Measurements from ENCODE around the gene SAA4.
"Not testable (repeated sequence)": the region's sequence is repeated elsewhere in the genome, so short reads cannot be mapped to it uniquely, and the experiment has no call there.

The SAA4 gene

GRCh38 chr11:18236664-18237356 is at the start of gene SAA4:
SAA4 (minus strand) TSS chr11:18236802; CDS start chr11:18235926, 876 bp downstream.
- H3K27ac ChIP-seq (ENCODE audit: low read depth, low read length) = no peak within 1 kb of the TSS
- H3K9ac ChIP-seq (ENCODE audit: low read length) = no peak within 1 kb of the TSS
- no peaks in the 10 kb centered on the region for H3K36me3 ChIP-seq (ENCODE audit: control insufficient read depth, insufficient read depth, low read length)
- H3K27me3 ChIP-seq (ENCODE audit: control insufficient read depth, insufficient read depth, low read length) = no peaks in the 10 kb centered on the region
- no peak within 1 kb of the TSS for H3K4me3 ChIP-seq (ENCODE audit: low read length)
- no peaks in the 10 kb centered on the region for H3K4me1 ChIP-seq (ENCODE audit: control insufficient read depth, insufficient read depth, low read length)

- Histone ChIP-seq H3K4me3 (ENCODE audit: low read length) (no peak overlapping the region), H3K27ac (ENCODE audit: low read depth, low read length) (no peak overlapping the region), H3K9ac (ENCODE audit: low read length) (no peak overlapping the region), H3K27me3 (ENCODE audit: control insufficient read depth, insufficient read depth, low read length) (no peaks in the 10 kb centered on the region), H3K4me1 (ENCODE audit: control insufficient read depth, insufficient read depth, low read length) (no peaks in the 10 kb centered on the region), H3K36me3 (ENCODE audit: control insufficient read depth, insufficient read depth, low read length) (peaks cover 8% of the 10 kb centered on the region)
These were observed 49.2 kb upstream of the SAA4 start for GRCh38 chr11:18285841-18286240.

- H3K9ac ChIP-seq (ENCODE audit: low read length) = no peak overlapping the region
- H3K27me3 ChIP-seq (ENCODE audit: control insufficient read depth, insufficient read depth, low read length) = no peaks in the 10 kb centered on the region
- peaks cover 8% of the 10 kb centered on the region for H3K36me3 ChIP-seq (ENCODE audit: control insufficient read depth, insufficient read depth, low read length)
- H3K4me3 ChIP-seq (ENCODE audit: low read length) = no peak overlapping the region
- no peak overlapping the region for H3K27ac ChIP-seq (ENCODE audit: low read depth, low read length)
- H3K4me1 ChIP-seq (ENCODE audit: control insufficient read depth, insufficient read depth, low read length) = no peaks in the 10 kb centered on the region
These were observed 46.0 kb upstream of the SAA4 start for GRCh38 chr11:18282626-18283025.

- no peak overlapping the region for H3K27ac ChIP-seq (ENCODE audit: low read depth, low read length)
- peaks cover 5% of the 10 kb centered on the region for H3K36me3 ChIP-seq (ENCODE audit: control insufficient read depth, insufficient read depth, low read length)
- H3K4me3 ChIP-seq (ENCODE audit: low read length) = no peak overlapping the region
- no peaks in the 10 kb centered on the region for H3K4me1 ChIP-seq (ENCODE audit: control insufficient read depth, insufficient read depth, low read length)
- no peaks in the 10 kb centered on the region for H3K27me3 ChIP-seq (ENCODE audit: control insufficient read depth, insufficient read depth, low read length)
- H3K9ac ChIP-seq (ENCODE audit: low read length) = no peak overlapping the region
These were observed 43.9 kb upstream of the SAA4 start for GRCh38 chr11:18280438-18281045.

GRCh38 chr11:18277565-18278271 is 41.1 kb upstream of the SAA4 start:
- Histone ChIP-seq H3K4me3 (ENCODE audit: low read length) (no peak overlapping the region), H3K27me3 (ENCODE audit: control insufficient read depth, insufficient read depth, low read length) (no peaks in the 10 kb centered on the region), H3K4me1 (ENCODE audit: control insufficient read depth, insufficient read depth, low read length) (no peaks in the 10 kb centered on the region), H3K9ac (ENCODE audit: low read length) (no peak overlapping the region), H3K36me3 (ENCODE audit: control insufficient read depth, insufficient read depth, low read length) (peaks cover 2% of the 10 kb centered on the region), H3K27ac (ENCODE audit: low read depth, low read length) (no peak overlapping the region)

- no peak overlapping the region for H3K9ac ChIP-seq (ENCODE audit: low read length)
These were observed 34.6 kb upstream of the SAA4 start for GRCh38 chr11:18271206-18271605.

GRCh38 chr11:18270102-18270501 is 33.5 kb upstream of the SAA4 start:
- no peaks in the 10 kb centered on the region for H3K27me3 ChIP-seq (ENCODE audit: control insufficient read depth, insufficient read depth, low read length)
- H3K36me3 ChIP-seq (ENCODE audit: control insufficient read depth, insufficient read depth, low read length) = no peaks in the 10 kb centered on the region
- H3K27ac ChIP-seq (ENCODE audit: low read depth, low read length) = no peak overlapping the region
- no peak overlapping the region for H3K4me3 ChIP-seq (ENCODE audit: low read length)
- no peaks in the 10 kb centered on the region for H3K4me1 ChIP-seq (ENCODE audit: control insufficient read depth, insufficient read depth, low read length)
- no peak overlapping the region for H3K9ac ChIP-seq (ENCODE audit: low read length)

More at GRCh38 chr11:18271206-18271605, 34.6 kb upstream of the SAA4 start:
- Histone ChIP-seq H3K36me3 (ENCODE audit: control insufficient read depth, insufficient read depth, low read length) (no peaks in the 10 kb centered on the region), H3K4me3 (ENCODE audit: low read length) (no peak overlapping the region), H3K4me1 (ENCODE audit: control insufficient read depth, insufficient read depth, low read length) (no peaks in the 10 kb centered on the region), H3K27ac (ENCODE audit: low read depth, low read length) (no peak overlapping the region), H3K27me3 (ENCODE audit: control insufficient read depth, insufficient read depth, low read length) (no peaks in the 10 kb centered on the region)

GRCh38 chr11:18269252-18269651 is 32.6 kb upstream of the SAA4 start:
- not testable (repeated sequence) for H3K27me3 ChIP-seq (ENCODE audit: control insufficient read depth, insufficient read depth, low read length); H3K9ac ChIP-seq (ENCODE audit: low read length); H3K4me1 ChIP-seq (ENCODE audit: control insufficient read depth, insufficient read depth, low read length); H3K27ac ChIP-seq (ENCODE audit: low read depth, low read length); H3K36me3 ChIP-seq (ENCODE audit: control insufficient read depth, insufficient read depth, low read length); H3K4me3 ChIP-seq (ENCODE audit: low read length)

- H3K4me1 ChIP-seq (ENCODE audit: control insufficient read depth, insufficient read depth, low read length); H3K36me3 ChIP-seq (ENCODE audit: control insufficient read depth, insufficient read depth, low read length); H3K27ac ChIP-seq (ENCODE audit: low read depth, low read length); H3K27me3 ChIP-seq (ENCODE audit: control insufficient read depth, insufficient read depth, low read length); H3K4me3 ChIP-seq (ENCODE audit: low read length); H3K9ac ChIP-seq (ENCODE audit: low read length): not testable (repeated sequence)
These were observed 30.9 kb upstream of the SAA4 start for GRCh38 chr11:18267335-18268133.

- H3K4me3 ChIP-seq (ENCODE audit: low read length) = no peak within 1 kb of the TSS
- no peaks in the 10 kb centered on the region for H3K36me3 ChIP-seq (ENCODE audit: control insufficient read depth, insufficient read depth, low read length)
- H3K9ac ChIP-seq (ENCODE audit: low read length) = no peak within 1 kb of the TSS
- H3K27me3 ChIP-seq (ENCODE audit: control insufficient read depth, insufficient read depth, low read length) = no peaks in the 10 kb centered on the region
- H3K27ac ChIP-seq (ENCODE audit: low read depth, low read length) = no peak within 1 kb of the TSS
- H3K4me1 ChIP-seq (ENCODE audit: control insufficient read depth, insufficient read depth, low read length) = no peaks in the 10 kb centered on the region
These were observed 29.3 kb upstream of the SAA4 start, which contains the start of gene SAA1 for GRCh38 chr11:18265949-18266348. SAA1 (plus strand) TSS chr11:18266264; CDS start chr11:18266888, 624 bp downstream.

- H3K4me3 ChIP-seq (ENCODE audit: low read length) = no peak overlapping the region
- no peaks in the 10 kb centered on the region for H3K27me3 ChIP-seq (ENCODE audit: control insufficient read depth, insufficient read depth, low read length)
- H3K36me3 ChIP-seq (ENCODE audit: control insufficient read depth, insufficient read depth, low read length) = no peaks in the 10 kb centered on the region
- no peaks in the 10 kb centered on the region for H3K4me1 ChIP-seq (ENCODE audit: control insufficient read depth, insufficient read depth, low read length)
- no peak overlapping the region for H3K27ac ChIP-seq (ENCODE audit: low read depth, low read length)
- no peak overlapping the region for H3K9ac ChIP-seq (ENCODE audit: low read length)
These were observed 28.3 kb upstream of the SAA4 start for GRCh38 chr11:18264677-18265555.
